NCI-H1105 treated with DMSO at 0.1 percent for 48 hours (cell line): ENCODE data around the gene UBE3B.

Source experiments
- DNase-seq: peaks from one replicate; lab custom pipeline; 2025; lab: John Stamatoyannopoulos, UW

The UBE3B gene

GRCh38 chr12:109494348-109494881, 17.0 kb downstream of the UBE3B start:
- no peak for DNase-seq

GRCh38 chr12:109495012-109495411, 17.6 kb downstream of the UBE3B start:
- no peak for DNase-seq

- no peak for DNase-seq
Measured at GRCh38 chr12:109496306-109496705, 18.9 kb downstream of the UBE3B start.

GRCh38 chr12:109497675-109498074, 20.2 kb downstream of the UBE3B start:
- no peak for DNase-seq

GRCh38 chr12:109500406-109501185, 23.2 kb downstream of the UBE3B start:
- no peak for DNase-seq

GRCh38 chr12:109501299-109501698, 23.9 kb downstream of the UBE3B start:
- no peak for DNase-seq

- no peak for DNase-seq
Measured at GRCh38 chr12:109502332-109502731, 24.9 kb downstream of the UBE3B start.

- no peak for DNase-seq
Measured at GRCh38 chr12:109503611-109504010, 26.2 kb downstream of the UBE3B start.

- peak; percentile 13 for DNase-seq
Measured at GRCh38 chr12:109504068-109504467, 26.6 kb downstream of the UBE3B start.

- DNase-seq: peak; percentile 75
Measured at GRCh38 chr12:109510196-109510595, 32.8 kb downstream of the UBE3B start.

GRCh38 chr12:109512608-109513007, 35.2 kb downstream of the UBE3B start:
- DNase-seq: peak; percentile 3

GRCh38 chr12:109513051-109513450, 35.6 kb downstream of the UBE3B start:
- DNase-seq: no peak

GRCh38 chr12:109513977-109514376, 36.5 kb downstream of the UBE3B start:
- DNase-seq: no peak

GRCh38 chr12:109517619-109518018, 40.2 kb downstream of the UBE3B start:
- no peak for DNase-seq

- DNase-seq: peak; percentile 69
Measured at GRCh38 chr12:109518820-109519665, 41.6 kb downstream of the UBE3B start.

GRCh38 chr12:109519787-109520186, 42.4 kb downstream of the UBE3B start:
- no peak for DNase-seq

- no peak for DNase-seq
Measured at GRCh38 chr12:109521831-109522230, 44.4 kb downstream of the UBE3B start.

- DNase-seq: peak; percentile 45
Measured at GRCh38 chr12:109523071-109523470, 45.6 kb downstream of the UBE3B start.

- DNase-seq: no peak
Measured at GRCh38 chr12:109523504-109523903, 46.1 kb downstream of the UBE3B start.

GRCh38 chr12:109524466-109525278, 47.2 kb downstream of the UBE3B start:
- DNase-seq: no peak

GRCh38 chr12:109525279-109525585, 47.8 kb downstream of the UBE3B start:
- DNase-seq: no peak

GRCh38 chr12:109527489-109528123, 50.2 kb downstream of the UBE3B start:
- no peak for DNase-seq
